KG1 (cell line): ENCODE measurements around the gene PANK3.
"Not testable (repeated sequence)": the region's sequence is repeated elsewhere in the genome, so short reads cannot be mapped to it uniquely, and the experiment has no call there.

Source experiments
- DNase-seq: peaks from one replicate; lab custom pipeline; 2025; lab: John Stamatoyannopoulos, UW

PANK3 gene

DNA sequence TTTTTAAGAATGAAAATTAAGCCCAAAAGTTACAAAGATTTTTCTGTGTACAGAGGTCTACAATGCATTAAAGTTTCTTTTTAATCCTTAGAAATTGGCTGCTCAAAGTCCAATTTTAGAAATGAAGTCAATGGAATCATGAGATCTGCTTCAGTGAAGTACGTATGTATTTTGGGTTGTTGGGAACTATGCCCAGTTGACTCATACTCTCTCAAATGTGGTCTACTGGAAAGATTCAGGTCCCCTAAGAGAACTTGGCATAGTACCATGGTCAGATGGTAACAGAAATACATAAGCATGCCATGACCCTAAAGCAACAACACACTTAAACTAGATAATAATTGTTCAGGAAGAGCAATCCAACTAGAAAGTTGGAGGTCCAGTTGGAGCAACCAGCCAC is 27.0 kb downstream of the PANK3 start:
- DNase-seq, result no peak

DNA sequence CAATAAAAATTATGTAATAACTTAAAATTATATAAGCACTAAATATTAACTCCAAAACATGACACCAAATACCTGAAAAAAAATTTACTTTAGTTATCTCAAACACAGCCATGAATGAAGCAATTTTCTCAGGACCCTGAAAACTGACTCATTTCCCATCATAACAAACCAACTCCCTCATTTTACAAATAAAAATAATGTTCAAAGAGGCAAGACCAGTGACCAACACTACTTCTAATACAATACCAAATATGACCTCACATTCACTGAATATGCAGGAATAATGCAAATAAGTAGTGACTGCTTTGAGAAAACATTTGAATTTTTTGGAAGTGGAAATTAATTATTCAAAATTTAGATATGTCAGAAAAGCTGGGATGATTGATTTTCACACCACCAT is 28.5 kb downstream of the PANK3 start:
- DNase-seq, result no peak

DNA sequence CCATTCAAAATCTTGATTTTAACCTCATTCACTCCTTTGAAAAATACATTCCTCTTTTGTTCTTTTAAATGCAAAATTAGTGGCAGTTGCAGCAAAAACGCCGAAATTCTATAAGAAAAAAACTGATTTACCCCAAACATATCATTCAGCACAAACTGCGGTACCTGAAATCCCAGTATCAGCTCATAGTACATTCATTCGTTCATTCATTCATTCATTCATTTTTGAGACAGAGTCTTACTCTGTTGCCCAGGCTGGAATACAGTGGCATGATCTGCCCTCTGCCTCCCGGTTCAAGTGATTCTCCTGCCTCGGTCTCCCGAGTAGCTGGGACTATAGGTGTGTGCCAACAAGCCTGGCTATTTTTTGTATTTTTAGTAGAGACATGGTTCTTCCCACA is 29.6 kb downstream of the PANK3 start:
- DNase-seq, result no peak

DNA sequence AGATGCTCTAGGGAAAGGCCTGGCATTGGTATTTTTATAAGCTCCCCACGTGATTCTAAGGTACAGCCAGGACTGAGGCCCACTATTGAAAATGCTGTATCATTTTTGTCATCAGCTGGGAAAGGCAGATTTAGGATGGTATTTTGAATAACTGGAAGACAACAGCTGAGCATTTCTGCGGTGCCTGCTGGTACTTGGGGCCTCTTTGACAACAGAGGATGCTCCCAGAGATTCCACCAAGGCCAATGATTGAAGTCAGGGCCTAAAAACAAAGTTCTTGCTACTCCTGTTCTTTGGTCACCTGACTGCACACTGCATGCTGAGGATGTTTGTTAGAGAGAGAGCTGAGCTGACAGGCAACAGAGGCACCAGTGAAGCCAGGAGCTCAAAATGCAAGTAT is 42.0 kb downstream of the PANK3 start:
- no peak for DNase-seq

DNA sequence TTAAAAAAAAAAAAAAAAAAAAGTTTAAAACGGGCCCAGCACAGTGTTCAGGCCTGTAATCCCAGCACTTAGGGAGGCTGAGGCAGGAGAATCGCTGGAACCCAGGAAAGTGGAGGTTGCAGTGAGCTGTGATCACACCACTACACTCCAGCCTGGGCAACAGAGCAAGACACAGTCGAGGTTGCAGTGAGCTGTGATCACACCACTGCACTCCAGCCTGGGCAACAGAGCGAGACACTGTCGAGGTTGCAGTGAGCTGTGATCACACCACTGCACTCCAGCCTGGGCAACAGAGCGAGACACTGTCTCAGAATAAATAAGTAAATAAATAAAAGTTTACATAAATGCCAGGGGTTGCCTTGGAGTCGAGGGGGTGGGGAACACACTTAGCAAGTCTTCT is 44.8 kb downstream of the PANK3 start:
- DNase-seq, result not testable (repeated sequence)

DNA sequence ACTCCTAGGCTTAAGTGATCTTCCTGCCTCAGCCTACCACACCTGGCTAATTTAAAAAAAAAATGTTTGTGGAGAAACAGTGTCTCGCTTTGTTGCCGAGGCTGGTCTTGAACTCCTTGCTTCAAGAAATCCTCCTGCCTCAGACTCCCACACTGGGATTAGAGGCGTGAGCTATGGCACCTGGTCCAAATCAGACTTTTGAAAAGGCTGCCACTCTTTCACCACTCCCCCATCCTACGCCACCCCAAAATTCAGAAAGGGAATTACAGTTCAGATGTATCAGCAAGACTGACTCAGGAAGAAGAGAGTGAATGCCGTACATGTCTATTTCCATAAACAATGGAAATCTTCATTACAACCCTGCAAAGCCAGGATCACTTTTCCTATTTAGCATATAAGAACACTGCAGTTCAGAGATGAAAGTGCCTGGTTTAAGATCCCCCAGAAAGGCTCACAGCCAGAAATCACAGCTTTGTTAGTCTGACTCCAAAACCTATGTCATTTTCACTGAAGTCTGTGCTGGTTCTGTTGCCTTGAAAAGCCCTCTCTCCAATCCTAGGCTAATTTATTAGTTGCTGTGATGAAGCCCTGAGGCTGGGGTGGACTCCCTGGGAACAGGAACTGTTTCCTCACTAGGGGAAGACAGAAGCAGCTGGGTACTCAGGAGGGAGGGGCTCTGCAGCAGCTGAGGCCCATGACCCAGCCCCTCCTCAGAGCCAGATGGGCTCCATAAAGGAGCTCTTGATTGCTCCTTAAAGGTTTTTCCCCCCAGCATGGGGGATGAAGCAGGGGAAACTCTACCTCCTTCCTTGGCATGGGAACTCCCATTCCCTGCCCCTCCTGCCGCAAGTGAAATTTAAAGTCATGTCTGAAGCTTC is 46.9 kb downstream of the PANK3 start:
- DNase-seq, result no peak

DNA sequence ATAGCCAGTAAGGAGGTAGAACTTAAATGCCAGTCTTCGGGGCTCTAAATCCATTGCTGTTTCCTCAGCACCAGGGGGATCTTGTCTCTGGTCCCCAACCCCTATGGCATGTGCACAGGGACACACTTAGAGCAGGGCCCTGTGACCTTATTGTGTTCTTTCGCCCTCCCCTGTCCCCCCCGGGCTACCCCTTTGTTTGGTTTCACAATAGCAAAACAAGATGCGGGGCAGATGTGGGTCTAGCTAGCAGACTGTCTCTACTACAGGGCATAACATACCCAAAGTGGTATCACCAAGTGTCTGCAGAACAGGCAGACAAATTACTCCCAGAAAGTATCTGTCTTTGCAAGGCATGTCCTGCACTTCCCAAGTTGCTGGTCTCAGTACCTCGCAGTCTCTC is 48.0 kb downstream of the PANK3 start:
- no peak for DNase-seq

DNA sequence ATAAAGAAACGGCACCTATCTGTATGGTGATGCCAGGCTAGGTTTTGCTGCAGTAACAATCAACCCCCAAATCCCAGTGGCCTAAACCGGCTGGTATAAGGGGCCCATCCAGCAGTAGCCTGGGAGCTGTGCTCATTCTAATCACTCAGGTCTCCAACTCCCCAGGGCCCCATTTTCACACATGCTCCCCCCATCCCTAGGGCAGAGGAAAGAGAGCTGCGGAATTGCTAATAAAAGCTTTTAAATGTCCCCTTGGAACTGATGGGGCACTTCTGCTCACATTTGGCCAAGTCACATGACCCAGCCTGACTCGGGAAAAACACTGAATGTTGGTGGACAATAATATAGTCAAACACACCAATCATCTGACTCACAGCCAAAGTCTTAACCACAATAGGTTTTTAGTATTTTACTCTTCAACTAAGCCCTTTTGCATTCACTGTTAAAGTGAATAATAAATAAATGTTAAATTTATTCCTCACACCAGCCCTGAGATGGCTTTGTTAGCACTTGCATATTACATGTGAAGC is 48.5 kb downstream of the PANK3 start:
- DNase-seq, result no peak

DNA sequence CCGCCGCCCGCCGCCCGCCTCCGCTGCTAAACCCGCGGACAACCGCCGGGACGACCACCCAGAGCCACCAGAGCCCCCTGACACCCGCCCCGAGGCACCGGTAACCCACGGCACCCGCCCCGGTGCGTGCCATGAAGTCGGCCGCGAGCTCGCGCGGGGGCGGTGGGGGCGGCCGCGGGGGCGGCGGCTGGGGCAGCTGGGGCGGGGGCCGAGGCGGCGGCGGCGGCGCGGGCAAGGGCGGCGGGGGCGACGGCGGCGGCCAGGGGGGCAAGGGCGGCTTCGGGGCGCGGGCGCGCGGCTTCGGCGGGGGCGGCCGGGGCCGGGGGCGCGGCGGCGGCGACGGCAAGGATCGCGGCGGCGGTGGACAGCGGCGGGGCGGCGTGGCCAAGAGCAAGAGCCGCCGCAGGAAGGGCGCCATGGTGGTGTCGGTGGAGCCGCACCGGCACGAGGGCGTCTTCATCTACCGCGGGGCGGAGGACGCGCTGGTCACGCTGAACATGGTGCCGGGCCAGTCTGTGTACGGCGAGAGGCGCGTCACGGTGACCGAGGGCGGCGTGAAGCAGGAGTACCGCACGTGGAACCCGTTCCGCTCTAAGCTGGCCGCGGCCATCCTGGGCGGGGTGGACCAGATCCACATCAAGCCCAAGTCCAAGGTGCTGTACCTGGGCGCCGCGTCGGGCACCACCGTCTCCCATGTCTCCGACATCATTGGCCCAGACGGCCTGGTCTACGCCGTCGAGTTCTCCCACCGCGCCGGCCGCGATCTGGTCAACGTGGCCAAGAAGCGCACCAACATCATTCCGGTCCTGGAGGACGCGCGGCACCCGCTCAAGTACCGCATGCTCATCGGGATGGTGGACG is 49.6 kb downstream of the PANK3 start:
- DNase-seq, result no peak

DNA sequence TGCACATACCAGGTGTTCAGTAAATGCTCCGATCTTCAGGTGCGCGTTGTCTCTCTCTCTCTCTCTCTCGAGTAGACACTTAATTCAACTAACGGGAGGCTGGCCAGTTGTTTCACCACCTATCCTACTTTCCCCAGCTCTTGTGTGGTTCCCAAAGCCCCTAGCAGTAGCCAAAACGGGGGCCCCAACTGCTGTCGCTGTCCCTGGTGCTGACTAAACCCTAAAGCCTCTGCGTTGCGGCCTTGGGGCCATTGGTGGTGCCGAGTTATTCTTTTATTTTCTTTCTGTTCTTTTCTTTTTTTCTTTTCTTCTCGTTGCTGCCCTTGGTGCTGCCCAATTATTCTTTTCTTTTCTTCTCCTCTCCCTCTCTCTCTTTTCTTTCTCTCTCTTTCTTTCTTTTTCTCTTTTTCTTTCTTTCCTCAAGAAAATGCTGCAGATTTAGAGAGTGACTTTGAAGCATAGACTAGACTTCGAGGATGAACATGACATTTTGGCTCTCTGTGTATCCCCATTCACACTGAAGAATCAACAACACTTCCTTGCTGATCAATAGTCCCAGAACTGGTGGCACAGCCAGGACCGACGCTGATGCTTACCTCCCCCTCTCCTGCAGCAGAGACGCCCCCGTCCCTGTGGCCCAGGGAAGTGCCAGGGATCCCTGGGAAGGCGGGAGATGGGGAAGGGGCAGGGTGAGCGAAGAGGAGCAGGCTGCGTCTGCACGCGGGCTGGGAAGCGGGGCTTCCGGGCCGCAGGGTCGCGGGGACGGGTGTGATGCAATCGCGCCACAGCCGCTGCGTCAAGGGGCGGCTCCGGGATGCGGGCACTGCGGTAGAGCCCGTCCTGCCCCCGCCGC is 50.4 kb downstream of the PANK3 start, which contains the start of gene FBLL1:
Gene FBLL1 (plus strand): TSS at position 785 of the 853 bp plus-strand sequence. CDS start 200 bp downstream, outside the sequence.
- DNase-seq, result no peak

DNA sequence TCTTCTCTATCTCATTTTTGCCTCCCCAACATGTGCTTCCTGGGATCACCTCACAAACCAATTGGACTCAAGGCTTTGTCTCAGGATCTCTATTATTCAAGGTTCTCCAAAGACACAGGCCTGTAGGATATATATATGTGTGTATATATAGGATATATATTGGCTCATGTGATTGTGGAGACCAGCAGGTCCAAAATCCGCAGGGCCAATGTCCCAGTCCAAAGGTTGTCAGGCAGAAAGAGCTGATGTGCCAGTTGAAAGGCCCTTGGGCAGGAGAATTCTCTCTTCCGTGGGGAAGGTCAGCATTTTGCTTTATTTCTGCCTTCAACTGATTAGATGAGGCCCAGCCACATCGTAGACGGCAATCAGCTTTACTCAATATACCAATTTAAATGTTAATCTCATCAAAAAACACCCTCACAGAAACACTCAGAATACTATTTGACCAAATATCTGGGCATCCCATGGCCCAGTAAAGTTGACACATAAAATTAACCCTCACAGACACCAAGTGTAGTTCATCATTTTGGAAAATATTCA is 51.3 kb downstream of the PANK3 start:
- no peak for DNase-seq

DNA sequence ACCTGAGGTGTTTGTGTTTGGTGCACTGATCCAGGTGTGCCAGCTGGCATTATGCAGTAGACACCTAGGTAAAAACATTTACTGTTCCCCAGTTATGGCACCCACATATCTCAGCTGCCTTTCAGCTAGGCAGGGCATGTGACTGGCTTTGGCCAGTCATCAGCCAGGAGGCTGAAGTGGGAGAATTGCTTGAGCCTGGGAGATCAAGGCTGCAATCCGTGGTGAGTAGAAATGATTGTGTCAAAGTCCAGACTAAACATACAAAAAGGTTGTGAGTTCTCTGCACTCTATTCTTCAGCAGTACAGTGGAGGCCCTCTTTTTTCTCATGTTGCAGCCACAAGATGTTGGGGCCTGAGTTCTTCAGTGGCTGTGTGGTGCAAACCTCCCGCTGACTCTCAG is 53.3 kb downstream of the PANK3 start:
- DNase-seq, result no peak

DNA sequence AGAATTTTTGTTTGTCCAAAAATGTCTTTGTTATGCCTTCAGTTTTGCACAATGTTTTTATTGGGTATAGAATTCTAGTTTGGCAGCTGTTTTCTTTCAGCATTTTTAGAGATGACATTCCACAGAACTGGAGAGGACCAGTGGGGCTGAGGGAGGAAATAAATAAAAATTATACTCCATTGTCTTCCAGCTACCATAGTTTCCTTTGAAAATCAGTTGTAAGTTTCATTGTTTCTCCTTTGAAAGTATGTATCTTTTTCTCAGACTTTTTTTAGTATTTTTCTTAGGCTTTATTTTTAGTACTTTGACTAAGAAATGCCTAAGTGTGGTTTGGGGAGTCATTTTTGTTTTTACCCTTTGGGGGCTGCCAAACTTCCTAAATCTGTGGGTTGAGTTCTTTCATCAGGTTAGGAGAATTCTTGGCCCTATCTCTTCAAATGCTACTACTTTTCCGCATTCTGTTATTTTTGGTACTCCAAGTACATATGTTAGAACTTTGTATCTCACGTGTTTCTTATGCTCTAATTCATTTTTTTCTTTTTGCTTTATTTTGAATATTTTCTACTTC is 65.2 kb downstream of the PANK3 start:
- DNase-seq, result no peak

DNA sequence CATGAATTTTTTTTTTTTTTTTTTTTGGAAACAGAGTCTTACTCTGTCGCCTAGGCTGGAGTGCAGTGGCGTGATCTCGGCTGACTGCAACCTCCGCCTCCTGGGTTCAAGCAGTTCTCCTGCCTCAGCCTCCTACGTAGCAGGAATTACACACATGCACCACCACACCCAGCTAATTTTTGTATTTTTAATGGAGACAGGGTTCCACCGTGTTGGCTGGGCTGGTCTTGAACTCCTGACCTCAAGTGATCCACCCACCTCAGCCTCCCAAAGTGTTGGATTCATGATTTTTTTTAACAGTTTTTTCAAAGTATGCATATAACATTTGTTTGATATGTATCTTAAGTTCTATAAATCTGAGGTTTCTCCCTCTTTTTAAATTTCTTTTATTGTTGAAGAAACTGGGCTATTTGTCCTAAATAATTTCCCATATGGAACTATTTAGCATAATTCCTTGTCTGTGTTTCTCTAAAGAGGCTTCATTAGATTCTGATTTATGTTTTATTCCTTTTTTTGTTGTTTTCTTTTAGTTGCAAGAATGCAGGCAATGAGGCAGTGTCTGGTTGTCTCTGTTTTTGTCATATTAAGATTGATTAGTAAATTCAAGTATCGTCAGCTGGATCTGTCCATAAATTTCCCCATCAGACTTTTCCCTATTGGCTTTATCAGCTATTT is 76.5 kb downstream of the PANK3 start:
- DNase-seq, result no peak
